ENCODE data around the gene LRWD1.
A peak's percentile ranks its signal among the peaks of the same experiment; 100 is the strongest.

The LRWD1 gene

GRCh38 chr7:102464577-102465280 lies at the start of gene LRWD1, which contains the start of gene ALKBH4:
Gene LRWD1, plus strand, starts transcription at chr7:102464984. Its CDS starts 97 bp downstream, at chr7:102465081.
Gene ALKBH4, minus strand, starts transcription at chr7:102464863. Its CDS starts 27 bp downstream, at chr7:102464836.
- peak; percentile 98 for DNase-seq (ENCODE audit: low spot score)

- no peak for DNase-seq (ENCODE audit: low spot score)
Measured at GRCh38 chr7:102415685-102416225, 49.0 kb upstream of the LRWD1 start.

GRCh38 chr7:102416406-102416805 lies 48.4 kb upstream of the LRWD1 start:
- DNase-seq (ENCODE audit: low spot score) = no peak

- DNase-seq (ENCODE audit: low spot score) = no peak
Measured at GRCh38 chr7:102417105-102417504, 47.7 kb upstream of the LRWD1 start.

GRCh38 chr7:102418592-102418991 lies 46.2 kb upstream of the LRWD1 start:
- DNase-seq (ENCODE audit: low spot score) = no peak

- no peak for DNase-seq (ENCODE audit: low spot score)
Measured at GRCh38 chr7:102421706-102422240, 43.0 kb upstream of the LRWD1 start.

GRCh38 chr7:102424129-102424551 lies 40.6 kb upstream of the LRWD1 start:
- DNase-seq (ENCODE audit: low spot score) = no peak

- no peak for DNase-seq (ENCODE audit: low spot score)
Measured at GRCh38 chr7:102424787-102425218, 40.0 kb upstream of the LRWD1 start.

- no peak for DNase-seq (ENCODE audit: low spot score)
Measured at GRCh38 chr7:102425639-102426267, 39.0 kb upstream of the LRWD1 start.

- DNase-seq (ENCODE audit: low spot score) = no peak
Measured at GRCh38 chr7:102426268-102427018, 38.3 kb upstream of the LRWD1 start.

- DNase-seq (ENCODE audit: low spot score) = no peak
Measured at GRCh38 chr7:102427019-102427405, 37.8 kb upstream of the LRWD1 start.

- no peak for DNase-seq (ENCODE audit: low spot score)
Measured at GRCh38 chr7:102429141-102429899, 35.5 kb upstream of the LRWD1 start.

- no peak for DNase-seq (ENCODE audit: low spot score)
Measured at GRCh38 chr7:102431617-102432298, 33.0 kb upstream of the LRWD1 start.

- DNase-seq (ENCODE audit: low spot score) = no peak
Measured at GRCh38 chr7:102432442-102433218, 32.2 kb upstream of the LRWD1 start.

GRCh38 chr7:102433219-102434038 lies 31.4 kb upstream of the LRWD1 start, which contains the start of gene ORAI2:
Gene ORAI2, plus strand, starts transcription at chr7:102433575. Its CDS starts 5,382 bp downstream, at chr7:102438957.
- DNase-seq (ENCODE audit: low spot score) = peak; percentile 89

- no peak for DNase-seq (ENCODE audit: low spot score)
Measured at GRCh38 chr7:102434039-102434486, 30.7 kb upstream of the LRWD1 start.

GRCh38 chr7:102436118-102436517 lies 28.7 kb upstream of the LRWD1 start:
- no peak for DNase-seq (ENCODE audit: low spot score)

- peak; percentile 90 for DNase-seq (ENCODE audit: low spot score)
Measured at GRCh38 chr7:102439963-102440795, 24.6 kb upstream of the LRWD1 start.

Measured in hepatic stellate cell (primary cell).